Measurements from ENCODE around the gene RCVRN.

Gene RCVRN

DNA sequence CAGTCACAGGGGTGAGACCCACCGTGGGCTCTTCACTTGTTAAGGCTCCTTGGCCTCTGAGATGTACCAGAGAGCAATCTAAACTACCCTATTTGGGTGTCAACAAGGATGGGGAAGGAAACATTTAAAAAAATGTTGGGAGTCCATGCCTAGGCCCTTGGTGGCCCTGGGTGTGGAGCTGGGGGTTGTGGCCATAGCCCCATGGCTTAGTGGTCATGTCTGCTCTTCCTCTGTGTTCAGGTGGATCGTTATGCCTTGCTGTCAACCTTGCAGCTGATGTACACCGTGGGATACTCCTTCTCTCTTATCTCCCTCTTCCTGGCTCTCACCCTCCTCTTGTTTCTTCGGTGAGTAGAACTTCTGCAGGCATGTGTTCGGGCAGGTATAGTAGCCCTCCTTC, 50.8 kb downstream of the RCVRN start:
- no peak for DNase-seq (ENCODE audit: low read depth, low spot score)

DNA sequence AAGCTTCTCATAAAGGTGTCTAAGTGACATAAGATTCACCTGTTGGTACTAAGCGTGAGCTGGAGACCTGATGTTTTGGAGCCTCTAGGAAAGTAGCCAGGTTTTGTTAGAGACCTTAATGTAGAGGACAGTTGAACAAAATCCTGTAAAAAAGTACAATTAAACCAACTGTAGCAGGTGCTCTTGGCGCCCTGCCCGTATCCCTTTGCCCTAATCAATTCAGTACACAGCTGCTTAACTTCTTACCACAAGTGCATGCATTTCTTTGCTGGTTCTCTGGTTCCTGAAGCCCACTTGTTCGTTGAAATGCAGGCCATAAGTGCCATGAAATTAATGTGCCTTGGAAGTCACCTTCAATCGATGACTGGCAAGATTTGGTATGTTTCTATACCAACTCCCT, 54.9 kb downstream of the RCVRN start:
- DNase-seq (ENCODE audit: low read depth, low spot score) = no peak

Measured in activated naive CD8-positive, alpha-beta T cell treated with anti-CD3 and anti-CD28 coated beads, Interleukin-2, amount 50 U/mL, for 16 hours (primary cell).